Endodermal cell (in vitro differentiated cells): ENCODE results near the gene AK9. TPM values are rescaled to one million over a fixed set of nuclear protein-coding genes. Genes with fewer than 3 reads are reported as not detected.

Experiments used
- DNase-seq: peaks from one replicate; pipeline ENCODE4 v3.0.0-alpha.2; 2017
- H3K27ac ChIP-seq: 2 replicates; pipeline ENCODE4 v1.5.1; 2013; ENCODE audit warnings: mild to moderate bottlenecking, low read depth, low read length, moderate library complexity
- H3K27me3 ChIP-seq: 2 replicates; pipeline ENCODE4 v1.6.1; 2013; ENCODE audit warnings: mild to moderate bottlenecking, low read length, moderate library complexity; ENCODE audit not compliant: insufficient read depth, control insufficient read depth, poor library complexity, severe bottlenecking
- H3K36me3 ChIP-seq: 2 replicates; pipeline ENCODE4 v1.7.0; 2013; ENCODE audit warnings: mild to moderate bottlenecking, low read length, moderate library complexity; ENCODE audit not compliant: control insufficient read depth, insufficient read depth
- H3K4me1 ChIP-seq: one replicate; pipeline ENCODE4 v1.7.0; 2013; ENCODE audit warnings: low read length; ENCODE audit not compliant: control insufficient read depth, insufficient read depth
- H3K4me3 ChIP-seq: 2 replicates; pipeline ENCODE4 v1.5.1; 2013; ENCODE audit warnings: mild to moderate bottlenecking, low read length, moderate library complexity
- H3K9ac ChIP-seq: 2 replicates; pipeline ENCODE4 v1.6.1; 2013; ENCODE audit warnings: mild to moderate bottlenecking, low read length, moderate library complexity; ENCODE audit not compliant: poor library complexity, severe bottlenecking; ENCODE audit errors: extremely low read depth
- H3K9me3 ChIP-seq: 2 replicates; pipeline ENCODE4 v1.6.1; 2013; ENCODE audit warnings: mild to moderate bottlenecking, low read length, moderate library complexity; ENCODE audit not compliant: control insufficient read depth
- H3K27ac Mint-ChIP-seq: 2 replicates; pipeline ENCODE4 v1.8.0; 2020; ENCODE audit warnings: mixed read lengths
- H3K27me3 Mint-ChIP-seq: 2 replicates; pipeline ENCODE4 v1.8.0; 2021; ENCODE audit warnings: mild to moderate bottlenecking, mixed read lengths; ENCODE audit not compliant: insufficient read depth
- H3K36me3 Mint-ChIP-seq: 2 replicates; pipeline ENCODE4 v1.8.0; 2020; ENCODE audit warnings: low read depth, mixed read lengths
- H3K4me1 Mint-ChIP-seq: 2 replicates; pipeline ENCODE4 v1.8.0; 2020; ENCODE audit warnings: mixed read lengths
- H3K4me3 Mint-ChIP-seq: 2 replicates; pipeline ENCODE4 v1.8.0; 2020; ENCODE audit warnings: mild to moderate bottlenecking, moderate library complexity, mixed read lengths
- H3K9me3 Mint-ChIP-seq: 2 replicates; pipeline ENCODE4 v1.8.0; 2020; ENCODE audit warnings: mild to moderate bottlenecking, mixed read lengths
- CTCF ChIP-seq: fragments of 200-600 bp; sonication (generic); conservative IDR thresholded peaks from 2 replicates; pipeline ENCODE4 v1.5.0; 2021; ENCODE audit warnings: antibody characterized with exemption, mild to moderate bottlenecking
- WGBS, 2 experiments: methylation state at CpG; one replicate each; pipeline versions ENCODE4 v1.1.5 to v1.1.7; 2013; ENCODE audit warnings: missing lambda C conversion rate in 2 of 2, mixed read lengths in 1 of 2; ENCODE audit not compliant: insufficient coverage in 1 of 2, insufficient read length in 1 of 2; 5-methylcytosine and 5-hydroxymethylcytosine counted together
- long read RNA-seq, 4 experiments: library from polyadenylated mRNA in 2 of 4; library from RNA in 1 of 4; library from capped mRNA in 1 of 4; stranded (forward) in 3 of 4; unstranded in 1 of 4; transcript quantifications; one replicate each; pipeline ENCODE4 v2.0.0, GENCODE V29; 2020 to 2021; ENCODE audit warnings: inconsistent platforms in 1 of 4
- polyA plus RNA-seq, 2 experiments: library from polyadenylated mRNA; stranded (reverse); fragments of 50-300 nt; gene quantifications; one replicate each; pipeline ENCODE4 v1.2.3, GENCODE V29; 2013
- total RNA-seq, 2 donors: library from RNA; stranded (reverse); fragmentation: NEBNext Ultra II Directional in 1 of 2; extraction: Animal tissue kit (Norgen Biotek cat#: 25700) in 1 of 2; gene quantifications; 2 replicates in 1 of 2; 3 replicates in 1 of 2; pipeline ENCODE4 v1.2.1, GENCODE V29; 2021

Gene AK9
- total RNA-seq, result 1 to 10 TPM; 1.8 to 2.7 TPM
- polyA plus RNA-seq (2013, experiment 1 of 2), result 8.7 TPM
- 7.4 TPM for polyA plus RNA-seq (2013, experiment 2 of 2)
- long read RNA-seq, experiment 1, result 0 reads
- long read RNA-seq, experiment 2, partial matches to known transcripts, result 1 of 6 reads
- long read RNA-seq, experiment 2, other reads (novel, unspliced or antisense), result 4 of 6 reads
- long read RNA-seq, experiment 3, partial matches to known transcripts, result 1 of 4 reads
- long read RNA-seq, experiment 3, other reads (novel, unspliced or antisense), result 2 of 4 reads
- long read RNA-seq, experiment 4, partial matches to known transcripts, result 1 of 5 reads
- long read RNA-seq, experiment 4, other reads (novel, unspliced or antisense), result 3 of 5 reads

- Histone ChIP-seq H3K4me3 (peak within 1 kb of the TSS; percentile 95), H3K27me3 (peaks cover 16% of the 10 kb centered on the region), H3K4me1 (peaks cover 4% of the 10 kb centered on the region), H3K9me3 (peaks cover under 1% of the 10 kb centered on the region), H3K9ac (peak within 1 kb of the TSS; percentile 82), H3K36me3 (peaks cover 2% of the 10 kb centered on the region), H3K27ac (peak within 1 kb of the TSS; percentile 82)
- Mint-ChIP-seq H3K4me1 (peaks cover 11% of the 10 kb centered on the region), H3K27ac (peak within 1 kb of the TSS; percentile 96), H3K4me3 (peak within 1 kb of the TSS; percentile 83), H3K9me3 (no peaks in the 10 kb centered on the region), H3K36me3 (peaks cover 4% of the 10 kb centered on the region), H3K27me3 (peaks cover 18% of the 10 kb centered on the region)
- WGBS, 2 experiments, result 0% methylated on average over 18 to 47 of the region's 47 CpGs
- DNase-seq, result peak; percentile 98
- TF ChIP-seq CTCF, result peak; percentile 51
These were observed at the start of gene AK9, which contains the start of gene FIG4 for GRCh38 chr6:109690737-109691621. Gene AK9 (minus strand): TSS chr6:109691202. CDS start chr6:109675745, 15,457 bp downstream. Gene FIG4 (plus strand): TSS chr6:109691296. CDS start chr6:109691436, 140 bp downstream.

- no peak overlapping the region for H3K4me3 ChIP-seq
- H3K36me3 Mint-ChIP-seq, result peaks cover 39% of the 10 kb centered on the region
- peaks cover 13% of the 10 kb centered on the region for H3K4me1 Mint-ChIP-seq
- no peak for TF ChIP-seq CTCF
- no peak overlapping the region for H3K4me3 Mint-ChIP-seq
- 92 to 95% methylated on average over 7 of the region's 7 CpGs for WGBS, 2 experiments
- H3K27me3 ChIP-seq, result no peaks in the 10 kb centered on the region
- H3K4me1 ChIP-seq, result peaks cover 4% of the 10 kb centered on the region
- no peak overlapping the region for H3K27ac Mint-ChIP-seq
- H3K9ac ChIP-seq, result no peak overlapping the region
- no peaks in the 10 kb centered on the region for H3K9me3 ChIP-seq
- H3K36me3 ChIP-seq, result peaks cover 4% of the 10 kb centered on the region
- no peaks in the 10 kb centered on the region for H3K27me3 Mint-ChIP-seq
- H3K9me3 Mint-ChIP-seq, result no peaks in the 10 kb centered on the region
- no peak overlapping the region for H3K27ac ChIP-seq
- DNase-seq, result no peak
These were observed 49.8 kb upstream of the AK9 start for GRCh38 chr6:109740787-109741186.

GRCh38 chr6:109739686-109740085, 48.7 kb upstream of the AK9 start:
- no peak overlapping the region for H3K9ac ChIP-seq
- no peak for DNase-seq
- H3K27me3 Mint-ChIP-seq, result no peaks in the 10 kb centered on the region
- H3K4me1 ChIP-seq, result peaks cover 4% of the 10 kb centered on the region
- H3K4me3 ChIP-seq, result no peak overlapping the region
- H3K27me3 ChIP-seq, result no peaks in the 10 kb centered on the region
- no peak overlapping the region for H3K27ac Mint-ChIP-seq
- no peak for TF ChIP-seq CTCF
- H3K4me3 Mint-ChIP-seq, result no peak overlapping the region
- no peaks in the 10 kb centered on the region for H3K9me3 ChIP-seq
- no peaks in the 10 kb centered on the region for H3K9me3 Mint-ChIP-seq
- peaks cover 15% of the 10 kb centered on the region for H3K4me1 Mint-ChIP-seq
- H3K36me3 Mint-ChIP-seq, result peaks cover 34% of the 10 kb centered on the region
- 98% methylated on average over 2 of the region's 3 CpGs; no CpG with 5 or more reads in 1 of the 2 experiments for WGBS, 2 experiments
- H3K36me3 ChIP-seq, result peaks cover 9% of the 10 kb centered on the region
- H3K27ac ChIP-seq, result no peak overlapping the region
